Ovary (tissue), 9 donors: Measurements from ENCODE around the gene FUCA1. TPM values are rescaled to one million over a fixed set of nuclear protein-coding genes. Genes with fewer than 3 reads are reported as not detected.

Experiments used
- DNase-seq, 5 donors: peaks; one replicate each; pipeline ENCODE4 v3.0.0-alpha.2; 2019 to 2020
- H3K27ac ChIP-seq, 2 donors: fragments of 200-600 bp; one replicate each; pipeline versions ENCODE4 v1.5.1 to v1.8.0; 2019 to 2022
- H3K27me3 ChIP-seq: fragments of 200-600 bp; one replicate; pipeline ENCODE4 v1.8.0; 2022
- H3K36me3 ChIP-seq: fragments of 200-600 bp; sonication (generic); one replicate; pipeline ENCODE4 v1.5.1; 2019
- H3K4me1 ChIP-seq: one replicate; pipeline ENCODE4 v1.8.1; 2013; ENCODE audit warnings: mild to moderate bottlenecking, moderate library complexity; ENCODE audit not compliant: insufficient read depth
- H3K4me3 ChIP-seq: fragments of 200-600 bp; sonication (generic); one replicate; pipeline ENCODE4 v1.5.1; 2017
- H3K9me3 ChIP-seq, 2 donors: fragments of 200-600 bp in 1 of 2; sonication (generic) in 1 of 2; one replicate each; pipeline versions ENCODE4 v1.5.1 to v1.8.1; 2013 to 2019; ENCODE audit warnings: mild to moderate bottlenecking in 1 of 2, moderate library complexity in 1 of 2
- EP300 ChIP-seq: sonication (generic); formaldehyde crosslinking; IDR thresholded peaks from one replicate; pipeline ENCODE4 v1.6.1; 2017; ENCODE audit warnings: antibody characterized with exemption
- POLR2A ChIP-seq: fragments of 450-650 bp; IDR thresholded peaks from one replicate; pipeline ENCODE4 v1.6.1; 2017; ENCODE audit warnings: antibody characterized with exemption, mild to moderate bottlenecking, moderate library complexity
- WGBS, 3 donors: extraction: QIAGEN DNeasy Blood & Tissue Kit in 1 of 3; methylation state at CpG; one replicate each; pipeline versions ENCODE4 v1.1.5 to v1.1.7; 2013 to 2017; 5-methylcytosine and 5-hydroxymethylcytosine counted together
- intact Hi-C, 4 donors: fragments of 100-400 bp; cut with DNase I; formaldehyde crosslinking; loops; one replicate each; pipeline versions ENCODE4 v1.11.0 to v1.15.1; 2022 to 2023
- polyA plus RNA-seq, 2 donors: library from polyadenylated mRNA; stranded (reverse); fragments of 200-250 nt in 1 of 2; fragments of 350-450 nt in 1 of 2; fragmentation: Illumina TruSeq in 1 of 2; extraction: RNeasy Lipid Tissue Mini Kit (QIAGEN cat#74804) in 1 of 2; gene quantifications; one replicate each; pipeline ENCODE4 v1.2.3, GENCODE V29; 2013 to 2014
- total RNA-seq, 7 donors: library from RNA; depleted of rRNA in 2 of 7; stranded (reverse); fragments of >200 nt in 2 of 7; fragmentation: NEBNext Ultra II Directional in 3 of 7; extraction: Animal tissue kit (Norgen Biotek cat#: 25700) in 3 of 7; gene quantifications; one replicate each; pipeline versions ENCODE4 v1.1.0 to v1.2.4, GENCODE V29; 2016 to 2023
- TF ChIP-seq, protein P1 (sequence below), 3 donors: fragments of 450-650 bp in 2 of 3; fragments of 200-600 bp in 1 of 3; IDR thresholded peaks; one replicate each; pipeline versions ENCODE4 v1.5.1 to v1.8.0; 2016 to 2022; ENCODE audit warnings: antibody characterized with exemption in 3 of 3, mild to moderate bottlenecking in 1 of 3
- donor health status: DM: no; HTN: no; CAD: no; lungs with moderate emphysema.
- donor health status: DM: no; HTN: no; CAD: no.
- donor health status: Bipolar disorder and iron deficiency.
- donor health status: DM: yes; HTN: yes; CAD: no.
- donor health status: DM: no; HTN: no; CAD: no.
- donor health status: DM: yes; HTN: yes; CAD: no.

Gene FUCA1
- total and polyA plus RNA-seq, 9 donors = 21.7 to 112 (median 25.6) TPM

DNA sequence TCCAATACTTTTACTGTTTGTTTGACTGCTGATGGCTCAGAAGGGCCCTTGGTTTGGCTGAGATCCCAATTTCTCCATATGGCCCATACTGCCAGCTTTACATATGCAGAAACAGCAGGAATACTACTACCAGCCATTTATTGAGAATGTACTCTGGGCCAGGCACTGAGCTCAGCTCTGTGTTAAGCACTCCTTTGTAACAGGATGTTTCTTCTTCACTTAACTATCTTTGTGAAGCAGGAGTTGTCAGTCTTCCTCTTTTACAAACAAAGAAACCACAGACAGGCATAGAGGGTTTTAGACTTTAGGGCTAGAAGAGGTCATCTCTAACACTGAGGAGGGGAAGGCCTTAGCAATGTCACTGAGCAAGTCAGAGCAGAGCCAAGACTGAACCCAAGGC, 51.2 kb downstream of the FUCA1 start:
- Histone ChIP-seq H3K27ac (no peak overlapping the region), H3K4me1 (no peaks in the 10 kb centered on the region), H3K27me3 (no peaks in the 10 kb centered on the region), H3K4me3 (no peak overlapping the region), H3K9me3 (no peaks in the 10 kb centered on the region), H3K36me3 (no peaks in the 10 kb centered on the region)
- DNase-seq = no peak
- intact Hi-C loops = no loop called here
- TF ChIP-seq POLR2A (no peak), EP300 (no peak)
- TF ChIP-seq, protein P1, sequence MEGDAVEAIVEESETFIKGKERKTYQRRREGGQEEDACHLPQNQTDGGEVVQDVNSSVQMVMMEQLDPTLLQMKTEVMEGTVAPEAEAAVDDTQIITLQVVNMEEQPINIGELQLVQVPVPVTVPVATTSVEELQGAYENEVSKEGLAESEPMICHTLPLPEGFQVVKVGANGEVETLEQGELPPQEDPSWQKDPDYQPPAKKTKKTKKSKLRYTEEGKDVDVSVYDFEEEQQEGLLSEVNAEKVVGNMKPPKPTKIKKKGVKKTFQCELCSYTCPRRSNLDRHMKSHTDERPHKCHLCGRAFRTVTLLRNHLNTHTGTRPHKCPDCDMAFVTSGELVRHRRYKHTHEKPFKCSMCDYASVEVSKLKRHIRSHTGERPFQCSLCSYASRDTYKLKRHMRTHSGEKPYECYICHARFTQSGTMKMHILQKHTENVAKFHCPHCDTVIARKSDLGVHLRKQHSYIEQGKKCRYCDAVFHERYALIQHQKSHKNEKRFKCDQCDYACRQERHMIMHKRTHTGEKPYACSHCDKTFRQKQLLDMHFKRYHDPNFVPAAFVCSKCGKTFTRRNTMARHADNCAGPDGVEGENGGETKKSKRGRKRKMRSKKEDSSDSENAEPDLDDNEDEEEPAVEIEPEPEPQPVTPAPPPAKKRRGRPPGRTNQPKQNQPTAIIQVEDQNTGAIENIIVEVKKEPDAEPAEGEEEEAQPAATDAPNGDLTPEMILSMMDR (IDR thresholded peaks at IDR 0.05) = no peak

DNA sequence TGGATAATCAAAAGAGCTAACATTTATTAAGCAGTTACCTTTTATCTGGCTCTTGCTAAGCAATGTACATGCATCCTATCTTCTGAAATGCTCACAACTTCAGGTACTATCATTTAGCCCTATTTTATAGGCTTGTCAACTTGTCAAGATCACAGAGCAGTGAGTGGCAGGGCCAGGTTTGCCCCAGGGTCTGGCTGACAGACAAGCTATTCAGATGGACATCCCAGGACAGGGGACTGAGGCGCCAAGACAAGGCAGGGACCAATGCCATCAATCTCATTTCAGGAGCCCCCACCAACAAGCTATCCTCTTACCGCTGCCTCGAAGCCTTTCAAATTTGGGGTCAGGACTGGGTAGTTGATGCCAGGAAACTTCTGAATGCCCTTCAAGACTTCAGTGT, 51.7 kb downstream of the FUCA1 start:
- Histone ChIP-seq H3K36me3 (no peaks in the 10 kb centered on the region), H3K27me3 (no peaks in the 10 kb centered on the region), H3K9me3 (no peaks in the 10 kb centered on the region), H3K4me3 (no peak overlapping the region), H3K4me1 (no peaks in the 10 kb centered on the region), H3K27ac (no peak overlapping the region)
- DNase-seq = no peak
- TF ChIP-seq, protein P1 (IDR thresholded peaks at IDR 0.05) = no peak
- TF ChIP-seq POLR2A (no peak), EP300 (no peak)
- 92 to 97% (median 96%) methylated on average over 3 of the region's 3 CpGs for WGBS, 3 donors
- intact Hi-C loops = no loop called here

DNA sequence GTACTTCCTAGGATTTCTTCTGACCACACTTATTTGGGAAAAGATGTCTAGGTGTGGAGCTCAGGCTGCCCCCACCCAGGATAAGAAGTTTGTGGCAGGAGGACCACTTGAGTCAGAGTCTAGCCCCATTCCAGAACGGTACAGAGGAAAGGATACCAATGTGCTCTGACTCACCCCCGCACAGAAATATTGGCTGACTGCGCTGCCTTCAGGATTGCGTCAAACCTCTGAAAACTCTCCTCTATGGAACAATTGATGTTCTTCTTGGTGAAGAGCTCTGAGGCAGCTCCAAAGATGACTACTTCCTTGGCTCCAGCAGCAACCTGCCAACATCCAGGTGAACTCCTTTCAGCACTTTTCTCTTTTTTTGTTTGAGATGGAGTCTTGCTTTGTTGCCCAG, 54.1 kb downstream of the FUCA1 start:
- Histone ChIP-seq H3K9me3 (no peaks in the 10 kb centered on the region), H3K4me3 (no peak overlapping the region), H3K27ac (no peak overlapping the region), H3K4me1 (no peaks in the 10 kb centered on the region), H3K36me3 (no peaks in the 10 kb centered on the region), H3K27me3 (no peaks in the 10 kb centered on the region)
- 90 to 93% (median 92%) methylated on average over 4 of the region's 4 CpGs for WGBS, 3 donors
- DNase-seq = no peak
- TF ChIP-seq POLR2A = no peak
- TF ChIP-seq EP300 = no peak
- TF ChIP-seq, protein P1 (IDR thresholded peaks at IDR 0.05) = no peak
- intact Hi-C loops = no loop called here

DNA sequence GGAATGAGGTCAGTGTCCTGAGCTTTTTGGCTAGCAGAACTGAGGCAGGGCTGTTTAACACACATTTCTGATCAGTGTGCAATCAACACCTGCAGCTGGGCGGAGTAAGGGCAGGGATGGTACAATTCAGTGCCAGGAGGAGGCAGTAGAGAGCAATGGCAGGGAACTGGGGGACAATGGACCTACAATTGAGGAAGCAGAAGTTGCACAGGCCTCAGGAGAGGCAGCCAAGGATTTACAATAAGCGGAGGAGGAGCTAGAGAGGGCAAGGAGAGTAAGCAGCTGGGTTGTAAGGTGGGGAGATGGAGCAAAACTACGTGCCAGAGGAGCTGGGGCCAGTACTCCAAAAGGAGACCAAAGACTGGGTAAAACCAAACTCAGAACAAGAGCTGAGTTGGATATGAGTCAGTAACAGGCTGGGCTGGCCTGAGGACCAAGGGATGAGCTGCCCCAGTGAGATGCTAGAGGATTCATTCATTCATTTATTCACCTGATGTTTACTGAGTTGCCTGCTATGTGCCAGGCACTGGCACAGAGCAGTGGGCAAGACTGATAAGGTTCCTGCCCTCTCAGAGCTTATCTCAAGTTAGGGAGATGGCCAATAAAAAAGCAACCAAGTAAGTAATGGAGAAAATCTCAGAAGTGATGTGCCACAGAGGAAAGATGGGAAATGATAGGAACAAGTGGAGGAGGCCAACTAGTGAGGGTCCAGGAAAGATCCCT, 57.1 kb downstream of the FUCA1 start:
- no peak overlapping the region for H3K4me3 ChIP-seq
- H3K4me1 ChIP-seq = no peaks in the 10 kb centered on the region
- H3K9me3 ChIP-seq = no peaks in the 10 kb centered on the region
- 80 to 86% (median 82%) methylated on average over 3 of the region's 3 CpGs for WGBS, 3 donors
- DNase-seq = no peak
- no peak overlapping the region for H3K27ac ChIP-seq
- H3K36me3 ChIP-seq = no peaks in the 10 kb centered on the region
- TF ChIP-seq POLR2A = no peak
- TF ChIP-seq, protein P1 (IDR thresholded peaks at IDR 0.05) = no peak
- TF ChIP-seq EP300 = no peak
- intact Hi-C loops = no loop called here
- no peaks in the 10 kb centered on the region for H3K27me3 ChIP-seq
